H9 (cell line): ENCODE data around the gene IGFALS. TPM values are rescaled to one million over a fixed set of nuclear protein-coding genes. Genes with fewer than 3 reads are reported as not detected.

Source experiments
- DNase-seq: peaks from one replicate; pipeline ENCODE4 v3.0.0-alpha.2; 2017
- H2AFZ ChIP-seq: one replicate; pipeline ENCODE4 v1.6.1; 2013; ENCODE audit warnings: mild to moderate bottlenecking, low read length, control low read depth, moderate library complexity
- H2AK5ac ChIP-seq: 2 replicates; pipeline ENCODE4 v1.6.1; 2013; ENCODE audit warnings: low read length, control low read depth, mixed read lengths; ENCODE audit not compliant: insufficient read length
- H2BK120ac ChIP-seq: one replicate; pipeline ENCODE4 v1.6.1; 2013; ENCODE audit warnings: low read depth, mild to moderate bottlenecking, low read length, control low read depth, inconsistent platforms; ENCODE audit not compliant: poor library complexity, severe bottlenecking
- H2BK12ac ChIP-seq: 2 replicates; pipeline ENCODE4 v1.6.1; 2013; ENCODE audit warnings: low read length, control low read depth, mixed read lengths, low read depth; ENCODE audit not compliant: insufficient read length
- H2BK15ac ChIP-seq: 2 replicates; pipeline ENCODE4 v1.6.1; 2013; ENCODE audit warnings: low read depth, low read length, control low read depth
- H2BK20ac ChIP-seq: one replicate; pipeline ENCODE4 v1.6.1; 2013; ENCODE audit warnings: low read depth, mild to moderate bottlenecking, low read length, control low read depth, inconsistent platforms; ENCODE audit not compliant: poor library complexity, severe bottlenecking
- H2BK5ac ChIP-seq: 2 replicates; pipeline ENCODE4 v1.6.1; 2013; ENCODE audit warnings: low read length, control low read depth, mixed read lengths; ENCODE audit not compliant: insufficient read length
- H3K14ac ChIP-seq: 2 replicates; pipeline ENCODE4 v1.6.1; 2013; ENCODE audit warnings: low read length, control low read depth; ENCODE audit not compliant: insufficient read depth
- H3K18ac ChIP-seq: 2 replicates; pipeline ENCODE4 v1.6.1; 2013; ENCODE audit warnings: low read depth, mild to moderate bottlenecking, mixed read lengths, low read length, control low read depth; ENCODE audit not compliant: insufficient read length
- H3K23ac ChIP-seq: 2 replicates; pipeline ENCODE4 v1.6.1; 2013; ENCODE audit warnings: low read length, control low read depth, mixed read lengths, low read depth; ENCODE audit not compliant: insufficient read length
- H3K23me2 ChIP-seq: 2 replicates; pipeline ENCODE4 v1.6.1; 2013; ENCODE audit warnings: low read depth, mild to moderate bottlenecking, mixed read lengths, low read length, control low read depth; ENCODE audit not compliant: insufficient read length, poor library complexity, severe bottlenecking
- H3K27ac ChIP-seq: 2 replicates; pipeline ENCODE4 v1.5.1; 2013; ENCODE audit warnings: low read length, control low read depth, mixed read lengths, low read depth; ENCODE audit not compliant: insufficient read length
- H3K27me3 ChIP-seq: 2 replicates; pipeline ENCODE4 v1.6.1; 2013; ENCODE audit warnings: low read length, control low read depth, inconsistent platforms; ENCODE audit not compliant: insufficient read depth
- H3K4ac ChIP-seq: 2 replicates; pipeline ENCODE4 v1.6.1; 2013; ENCODE audit warnings: low read depth, mild to moderate bottlenecking, control low read depth, inconsistent platforms, low read length, moderate library complexity
- H3K4me1 ChIP-seq: 2 replicates; pipeline ENCODE4 v1.6.1; 2013; ENCODE audit warnings: low read length, control low read depth, inconsistent platforms; ENCODE audit not compliant: insufficient read depth
- H3K4me2 ChIP-seq: 2 replicates; pipeline ENCODE4 v1.6.1; 2013; ENCODE audit warnings: low read length, control low read depth, mixed read lengths; ENCODE audit not compliant: insufficient read length, insufficient read depth
- H3K56ac ChIP-seq: 2 replicates; pipeline ENCODE4 v1.6.1; 2013; ENCODE audit warnings: low read depth, mild to moderate bottlenecking, mixed read lengths, low read length, control low read depth; ENCODE audit not compliant: insufficient read length
- H3K79me1 ChIP-seq: 2 replicates; pipeline ENCODE4 v1.6.1; 2013; ENCODE audit warnings: low read depth, mild to moderate bottlenecking, moderate library complexity, low read length, control low read depth, inconsistent platforms; ENCODE audit not compliant: insufficient read depth, poor library complexity, severe bottlenecking
- H3K79me2 ChIP-seq: 2 replicates; pipeline ENCODE4 v1.6.1; 2013; ENCODE audit warnings: low read length, control low read depth, inconsistent platforms; ENCODE audit not compliant: insufficient read depth
- H3K9ac ChIP-seq: 2 replicates; pipeline ENCODE4 v1.6.1; 2013; ENCODE audit warnings: low read length, control low read depth, mixed read lengths; ENCODE audit not compliant: insufficient read length; ENCODE audit errors: extremely low read depth
- H3K9me3 ChIP-seq: one replicate; pipeline ENCODE4 v1.6.1; 2013; ENCODE audit warnings: low read depth, low read length, inconsistent platforms; ENCODE audit not compliant: control insufficient read depth
- H3T11ph ChIP-seq: one replicate; pipeline ENCODE4 v1.6.1; 2013; ENCODE audit warnings: mild to moderate bottlenecking, low read length, control low read depth, inconsistent platforms
- H4K20me1 ChIP-seq: one replicate; pipeline ENCODE4 v1.6.1; 2013; ENCODE audit not compliant: control insufficient read depth, insufficient read length, insufficient read depth
- H4K5ac ChIP-seq: 2 replicates; pipeline ENCODE4 v1.6.1; 2013; ENCODE audit warnings: low read depth, mild to moderate bottlenecking, mixed read lengths, low read length, control low read depth; ENCODE audit not compliant: insufficient read length
- H4K8ac ChIP-seq: replicated peaks from 2 replicates; pipeline ENCODE4 v1.6.1; 2013; ENCODE audit warnings: low read length, control low read depth, mixed read lengths, low read depth; ENCODE audit not compliant: insufficient read length
- H4K91ac ChIP-seq: 2 replicates; pipeline ENCODE4 v1.6.1; 2013; ENCODE audit warnings: low read depth, mild to moderate bottlenecking, moderate library complexity, mixed read lengths, low read length, control low read depth; ENCODE audit not compliant: insufficient read length
- H3K27ac Mint-ChIP-seq, 3 experiments: 2 replicates in 2 of 3; 3 replicates in 1 of 3; pipeline ENCODE4 v1.8.0; 2020 to 2021; ENCODE audit warnings: mixed read lengths in 3 of 3, mild to moderate bottlenecking in 1 of 3, moderate library complexity in 1 of 3
- H3K27me3 Mint-ChIP-seq: 2 replicates; pipeline ENCODE4 v1.8.0; 2021; ENCODE audit warnings: low read depth, mild to moderate bottlenecking, moderate library complexity, mixed read lengths
- H3K36me3 Mint-ChIP-seq, 3 experiments: 2 replicates in 2 of 3; 3 replicates in 1 of 3; pipeline ENCODE4 v1.8.0; 2020 to 2021; ENCODE audit warnings: low read depth in 3 of 3, mixed read lengths in 3 of 3; ENCODE audit not compliant: insufficient read depth in 1 of 3
- H3K4me1 Mint-ChIP-seq, 2 experiments: 2 replicates each; pipeline ENCODE4 v1.8.0; 2020; ENCODE audit warnings: mixed read lengths in 2 of 2
- H3K4me3 Mint-ChIP-seq, 2 experiments: 2 replicates in 1 of 2; 3 replicates in 1 of 2; pipeline ENCODE4 v1.8.0; 2020 to 2021; ENCODE audit warnings: mild to moderate bottlenecking in 2 of 2, mixed read lengths in 2 of 2, moderate library complexity in 1 of 2
- H3K9me3 Mint-ChIP-seq, 2 experiments: 2 replicates in 1 of 2; 3 replicates in 1 of 2; pipeline ENCODE4 v1.8.0; 2020; ENCODE audit warnings: mild to moderate bottlenecking in 2 of 2, mixed read lengths in 2 of 2, moderate library complexity in 1 of 2
- WGBS: extraction: QIAGEN DNeasy Blood & Tissue Kit; methylation state at CpG from one replicate; pipeline ENCODE4 v1.1.7; 2013; ENCODE audit warnings: missing lambda C conversion rate, low lambda C conversion rate, mixed read lengths; ENCODE audit not compliant: insufficient read length; ENCODE audit errors: extremely low coverage; 5-methylcytosine and 5-hydroxymethylcytosine counted together
- total RNA-seq: library from RNA; stranded (reverse); gene quantifications from 2 replicates; pipeline ENCODE4 v1.2.1, GENCODE V29; 2021
- TF ChIP-seq, protein P1 (sequence below): fragments of 200-600 bp; sonication (generic); conservative IDR thresholded peaks from 3 replicates; pipeline ENCODE4 v1.8.0; 2021; ENCODE audit warnings: antibody characterized with exemption, mild to moderate bottlenecking

IGFALS gene
- total RNA-seq, 1 experiment from 2014 or later = not detected

GRCh38 chr16:1759511-1759910 is 34.0 kb downstream of the IGFALS start:
- no peaks in the 10 kb centered on the region for H3K4me1 ChIP-seq
- H3K4me1 Mint-ChIP-seq = no peaks in the 10 kb centered on the region
- no peak overlapping the region for H3K4me2 ChIP-seq
- no peak overlapping the region for H3K4ac ChIP-seq
- no peak overlapping the region for H2BK120ac ChIP-seq
- no peak overlapping the region for H2AFZ ChIP-seq
- no peak overlapping the region for H4K8ac ChIP-seq
- H3K36me3 Mint-ChIP-seq = peaks cover 5 to 15% (median 14%) of the 10 kb centered on the region in 3 experiments; a peak in 6 of 7 replicates
- H2BK12ac ChIP-seq = no peak overlapping the region
- H3K23ac ChIP-seq = no peak overlapping the region
- H4K5ac ChIP-seq = no peak overlapping the region
- H3K4me3 Mint-ChIP-seq = no peak overlapping the region
- no peaks in the 10 kb centered on the region for H3K79me1 ChIP-seq
- H3K27ac Mint-ChIP-seq = no peak overlapping the region
- no peak overlapping the region for H3K27ac ChIP-seq
- H4K91ac ChIP-seq = no peak overlapping the region
- WGBS = no CpG with 5 or more reads among the region's 21 CpGs
- no peaks in the 10 kb centered on the region for H3K79me2 ChIP-seq
- H3K27me3 Mint-ChIP-seq = no peaks in the 10 kb centered on the region
- no peak overlapping the region for H2BK15ac ChIP-seq
- TF ChIP-seq, protein P1, sequence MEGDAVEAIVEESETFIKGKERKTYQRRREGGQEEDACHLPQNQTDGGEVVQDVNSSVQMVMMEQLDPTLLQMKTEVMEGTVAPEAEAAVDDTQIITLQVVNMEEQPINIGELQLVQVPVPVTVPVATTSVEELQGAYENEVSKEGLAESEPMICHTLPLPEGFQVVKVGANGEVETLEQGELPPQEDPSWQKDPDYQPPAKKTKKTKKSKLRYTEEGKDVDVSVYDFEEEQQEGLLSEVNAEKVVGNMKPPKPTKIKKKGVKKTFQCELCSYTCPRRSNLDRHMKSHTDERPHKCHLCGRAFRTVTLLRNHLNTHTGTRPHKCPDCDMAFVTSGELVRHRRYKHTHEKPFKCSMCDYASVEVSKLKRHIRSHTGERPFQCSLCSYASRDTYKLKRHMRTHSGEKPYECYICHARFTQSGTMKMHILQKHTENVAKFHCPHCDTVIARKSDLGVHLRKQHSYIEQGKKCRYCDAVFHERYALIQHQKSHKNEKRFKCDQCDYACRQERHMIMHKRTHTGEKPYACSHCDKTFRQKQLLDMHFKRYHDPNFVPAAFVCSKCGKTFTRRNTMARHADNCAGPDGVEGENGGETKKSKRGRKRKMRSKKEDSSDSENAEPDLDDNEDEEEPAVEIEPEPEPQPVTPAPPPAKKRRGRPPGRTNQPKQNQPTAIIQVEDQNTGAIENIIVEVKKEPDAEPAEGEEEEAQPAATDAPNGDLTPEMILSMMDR = no peak
- H3K56ac ChIP-seq = no peak overlapping the region
- H3K14ac ChIP-seq = no peak overlapping the region
- no peak overlapping the region for H3T11ph ChIP-seq
- no peak for DNase-seq
- no peaks in the 10 kb centered on the region for H3K9me3 Mint-ChIP-seq
- no peak overlapping the region for H2AK5ac ChIP-seq
- H2BK20ac ChIP-seq = no peak overlapping the region
- no peak overlapping the region for H2BK5ac ChIP-seq
- H3K18ac ChIP-seq = no peak overlapping the region
- no peaks in the 10 kb centered on the region for H3K9me3 ChIP-seq
- H4K20me1 ChIP-seq = no peaks in the 10 kb centered on the region
- no peaks in the 10 kb centered on the region for H3K27me3 ChIP-seq
- H3K9ac ChIP-seq = no peak overlapping the region
- H3K23me2 ChIP-seq = peaks cover 3% of the 10 kb centered on the region
